ENCODE data around the gene MTMR3.

Gene MTMR3

GRCh38 chr22:29870574-29870973 lies 12.4 kb upstream of the MTMR3 start:
- no peak for DNase-seq (ENCODE audit: low spot score)

- no peak for DNase-seq (ENCODE audit: low spot score)
These were observed 11.3 kb upstream of the MTMR3 start for GRCh38 chr22:29871684-29872083.

GRCh38 chr22:29872144-29872893 lies 10.7 kb upstream of the MTMR3 start:
- no peak for DNase-seq (ENCODE audit: low spot score)

GRCh38 chr22:29872989-29873388 lies 10.0 kb upstream of the MTMR3 start:
- DNase-seq (ENCODE audit: low spot score) = peak; percentile 14

GRCh38 chr22:29873943-29874342 lies 9.0 kb upstream of the MTMR3 start:
- no peak for DNase-seq (ENCODE audit: low spot score)

- no peak for DNase-seq (ENCODE audit: low spot score)
These were observed 5.4 kb upstream of the MTMR3 start for GRCh38 chr22:29877620-29878019.

GRCh38 chr22:29879753-29880152 lies 3.2 kb upstream of the MTMR3 start:
- no peak for DNase-seq (ENCODE audit: low spot score)

- no peak for DNase-seq (ENCODE audit: low spot score)
These were observed 294 bp upstream of the MTMR3 start for GRCh38 chr22:29882716-29883044.

GRCh38 chr22:29883775-29884097 lies 762 bp downstream of the MTMR3 start:
- no peak for DNase-seq (ENCODE audit: low spot score)

- no peak for DNase-seq (ENCODE audit: low spot score)
These were observed 2.6 kb downstream of the MTMR3 start for GRCh38 chr22:29885610-29886009.

GRCh38 chr22:29886596-29886995 lies 3.6 kb downstream of the MTMR3 start:
- no peak for DNase-seq (ENCODE audit: low spot score)

GRCh38 chr22:29887358-29887757 lies 4.4 kb downstream of the MTMR3 start:
- no peak for DNase-seq (ENCODE audit: low spot score)

GRCh38 chr22:29890760-29891159 lies 7.8 kb downstream of the MTMR3 start:
- DNase-seq (ENCODE audit: low spot score) = no peak

GRCh38 chr22:29892315-29893156 lies 9.6 kb downstream of the MTMR3 start:
- no peak for DNase-seq (ENCODE audit: low spot score)

GRCh38 chr22:29901354-29901753 lies 18.4 kb downstream of the MTMR3 start:
- DNase-seq (ENCODE audit: low spot score) = no peak

- DNase-seq (ENCODE audit: low spot score) = no peak
These were observed 20.4 kb downstream of the MTMR3 start for GRCh38 chr22:29903371-29903770.

- DNase-seq (ENCODE audit: low spot score) = no peak
These were observed 21.0 kb downstream of the MTMR3 start for GRCh38 chr22:29904020-29904419.

- peak; percentile 9 for DNase-seq (ENCODE audit: low spot score)
These were observed 25.0 kb downstream of the MTMR3 start for GRCh38 chr22:29907753-29908515.

GRCh38 chr22:29912141-29912540 lies 29.2 kb downstream of the MTMR3 start:
- DNase-seq (ENCODE audit: low spot score) = no peak

GRCh38 chr22:29912605-29913398 lies 29.8 kb downstream of the MTMR3 start:
- DNase-seq (ENCODE audit: low spot score) = no peak

- DNase-seq (ENCODE audit: low spot score) = no peak
These were observed 31.2 kb downstream of the MTMR3 start for GRCh38 chr22:29914165-29914564.

- DNase-seq (ENCODE audit: low spot score) = no peak
These were observed 32.1 kb downstream of the MTMR3 start for GRCh38 chr22:29914991-29915533.

Measured in globus pallidus (tissue), 1 donor.